OCI-LY3 (cell line): ENCODE data around the gene MKNK2.

Experiments used
- CTCF ChIP-seq: fragments of 200-600, 300-600 bp; sonication (generic); IDR thresholded peaks from 2 replicates; pipeline ENCODE4 v1.5.1; 2014; ENCODE audit warnings: antibody characterized with exemption, low read length, low read depth
- EZH2phosphoT487 ChIP-seq: fragments of 200-600 bp; shearing (Covaris generic); IDR thresholded peaks from 2 replicates; pipeline ENCODE4 v1.6.1; 2018; ENCODE audit warnings: antibody characterized with exemption, mixed run types, low read depth

GRCh38 chr19:1992759-1993260 lies 58.2 kb downstream of the MKNK2 start:
- TF ChIP-seq CTCF = no peak
- TF ChIP-seq EZH2phosphoT487 = no peak
